ENCODE results near the gene TNFRSF19.
"Not testable (repeated sequence)": the region's sequence is repeated elsewhere in the genome, so short reads cannot be mapped to it uniquely, and the experiment has no call there.

The TNFRSF19 gene

GRCh38 chr13:23654111-23655110 is 84.2 kb downstream of the TNFRSF19 start:
- no peak for DNase-seq (ENCODE audit: low read depth in 2 of 2)

DNA sequence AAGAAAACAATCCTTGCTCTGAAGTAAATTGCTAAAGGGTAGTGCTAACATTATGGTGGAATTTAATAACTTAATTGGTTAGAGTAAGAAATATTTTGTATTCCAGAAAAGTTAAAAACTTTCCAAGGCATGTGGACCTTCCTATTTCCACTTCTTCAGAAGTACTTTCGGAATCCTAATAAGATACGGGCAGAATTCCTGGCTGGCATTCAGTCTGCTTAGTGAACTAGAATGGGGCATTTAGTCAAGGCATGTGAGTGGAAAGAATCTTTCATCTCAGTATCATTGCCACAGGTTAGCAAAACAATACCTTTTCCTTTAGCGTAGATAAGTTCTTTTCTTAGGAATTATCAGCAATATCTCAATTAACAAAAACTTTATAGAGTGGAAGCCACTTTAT is 85.1 kb downstream of the TNFRSF19 start:
- no peak for DNase-seq (ENCODE audit: low read depth in 2 of 2)

DNA sequence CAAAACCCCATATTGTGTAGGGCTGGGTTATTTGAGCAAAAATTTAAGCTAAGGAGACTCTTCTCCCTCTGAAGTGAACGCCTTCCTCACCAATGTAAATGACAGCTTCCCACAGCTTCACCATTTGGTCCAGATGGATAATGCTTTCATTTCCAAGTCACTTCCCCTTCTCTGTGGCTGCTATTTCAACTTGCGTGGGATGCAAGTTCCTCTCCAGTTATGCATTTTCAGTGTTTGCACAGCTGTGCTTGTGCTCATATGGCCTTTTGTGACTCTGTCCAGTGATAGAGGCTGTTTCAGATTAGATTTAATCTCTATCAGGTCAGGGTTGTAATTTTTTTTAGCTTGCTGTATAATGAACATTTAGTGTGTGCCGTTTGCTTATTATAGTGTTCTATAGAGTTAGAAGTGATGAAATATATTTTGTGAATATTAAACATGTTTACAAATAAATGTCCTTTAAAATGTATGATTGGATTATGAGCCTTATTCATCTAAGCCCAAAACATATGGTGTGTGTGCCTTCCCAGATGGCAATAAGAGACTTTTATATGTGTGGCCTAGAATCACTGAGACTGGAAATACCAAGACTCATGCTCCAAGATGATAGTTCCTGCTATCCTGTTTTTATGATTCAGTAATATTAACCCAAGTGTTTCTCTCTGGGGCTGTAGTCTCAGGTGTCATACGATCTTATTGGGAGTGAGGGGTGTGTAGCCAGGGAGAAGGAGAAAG is 86.6 kb downstream of the TNFRSF19 start:
- DNase-seq (ENCODE audit: low read depth in 2 of 2) = no peak

- no peak for DNase-seq (ENCODE audit: low read depth in 2 of 2)
Observed at GRCh38 chr13:23658929-23659541, 88.8 kb downstream of the TNFRSF19 start.

GRCh38 chr13:23660249-23660648 is 90.0 kb downstream of the TNFRSF19 start:
- no peak for DNase-seq (ENCODE audit: low read depth in 2 of 2)

GRCh38 chr13:23666582-23666981 is 96.4 kb downstream of the TNFRSF19 start:
- DNase-seq (ENCODE audit: low read depth in 2 of 2) = no peak

DNA sequence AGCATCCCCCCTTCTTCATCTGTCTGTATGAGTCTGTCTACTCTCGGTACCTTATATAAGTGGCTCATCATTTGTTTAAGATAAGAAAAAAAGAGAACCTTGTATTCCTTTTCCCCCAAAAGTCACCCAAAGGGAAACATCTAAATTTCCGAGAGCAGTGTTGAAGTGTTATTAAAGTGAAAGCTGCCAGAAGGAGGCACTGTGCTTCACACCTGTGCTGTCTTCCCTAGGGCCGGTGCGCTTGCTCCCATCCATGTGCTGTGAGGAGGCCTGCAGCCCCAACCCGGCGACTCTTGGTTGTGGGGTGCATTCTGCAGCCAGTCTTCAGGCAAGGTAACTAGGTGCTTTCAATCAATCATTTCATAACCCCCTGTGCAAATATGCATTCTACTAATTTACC is 97.5 kb downstream of the TNFRSF19 start:
- DNase-seq (ENCODE audit: low read depth in 2 of 2) = no peak

DNA sequence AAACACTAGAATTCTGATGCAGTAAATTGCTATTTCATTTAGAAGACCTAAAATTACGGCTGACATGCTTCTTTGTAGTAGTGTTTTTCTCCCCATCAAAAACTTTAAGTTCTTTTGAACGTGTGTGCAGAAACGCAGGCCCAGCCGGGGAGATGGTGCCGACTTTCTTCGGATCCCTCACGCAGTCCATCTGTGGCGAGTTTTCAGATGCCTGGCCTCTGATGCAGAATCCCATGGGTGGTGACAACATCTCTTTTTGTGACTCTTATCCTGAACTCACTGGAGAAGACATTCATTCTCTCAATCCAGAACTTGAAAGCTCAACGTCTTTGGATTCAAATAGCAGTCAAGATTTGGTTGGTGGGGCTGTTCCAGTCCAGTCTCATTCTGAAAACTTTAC is 98.3 kb downstream of the TNFRSF19 start:
- no peak for DNase-seq (ENCODE audit: low read depth in 2 of 2)

DNA sequence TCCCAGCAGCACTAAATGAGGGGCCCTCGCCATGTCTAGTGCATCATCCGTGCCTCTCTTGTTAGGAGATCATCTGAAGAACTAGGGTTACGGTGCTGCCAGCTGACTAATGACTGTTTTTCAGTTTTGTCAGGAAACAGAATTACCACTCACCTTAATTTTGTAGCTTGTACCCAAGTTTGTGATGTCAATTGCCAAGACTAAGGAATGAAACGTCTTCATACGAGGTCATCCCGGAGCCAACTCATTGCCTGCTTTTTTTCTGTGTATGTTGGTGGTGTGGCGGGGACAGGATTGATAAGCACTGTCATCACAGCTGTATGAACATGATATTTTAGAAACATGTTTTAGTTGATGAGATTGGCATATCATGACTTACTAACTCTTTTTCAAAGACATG is 100.6 kb downstream of the TNFRSF19 start:
- DNase-seq (ENCODE audit: low read depth in 2 of 2) = no peak

GRCh38 chr13:23671377-23671776 is 101.2 kb downstream of the TNFRSF19 start:
- no peak for DNase-seq (ENCODE audit: low read depth in 2 of 2)

- DNase-seq (ENCODE audit: low read depth in 2 of 2) = no peak
Observed at GRCh38 chr13:23671897-23672296, 101.7 kb downstream of the TNFRSF19 start.

- no peak for DNase-seq (ENCODE audit: low read depth in 2 of 2)
Observed at GRCh38 chr13:23672616-23673015, 102.4 kb downstream of the TNFRSF19 start.

DNA sequence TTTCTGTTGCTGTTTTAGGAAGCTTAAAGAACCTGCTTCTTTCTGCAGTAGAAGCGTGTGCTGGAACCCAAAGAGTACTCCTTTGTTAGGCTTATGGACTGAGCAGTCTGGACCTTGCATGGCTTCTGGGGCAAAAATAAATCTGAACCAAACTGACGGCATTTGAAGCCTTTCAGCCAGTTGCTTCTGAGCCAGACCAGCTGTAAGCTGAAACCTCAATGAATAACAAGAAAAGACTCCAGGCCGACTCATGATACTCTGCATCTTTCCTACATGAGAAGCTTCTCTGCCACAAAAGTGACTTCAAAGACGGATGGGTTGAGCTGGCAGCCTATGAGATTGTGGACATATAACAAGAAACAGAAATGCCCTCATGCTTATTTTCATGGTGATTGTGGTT is 103.1 kb downstream of the TNFRSF19 start:
- no peak for DNase-seq (ENCODE audit: low read depth in 2 of 2)

GRCh38 chr13:23673867-23674605 is 103.8 kb downstream of the TNFRSF19 start:
- DNase-seq (ENCODE audit: low read depth in 2 of 2) = no peak

- DNase-seq (ENCODE audit: low read depth in 2 of 2) = no peak
Observed at GRCh38 chr13:23674795-23675640, 104.8 kb downstream of the TNFRSF19 start.

DNA sequence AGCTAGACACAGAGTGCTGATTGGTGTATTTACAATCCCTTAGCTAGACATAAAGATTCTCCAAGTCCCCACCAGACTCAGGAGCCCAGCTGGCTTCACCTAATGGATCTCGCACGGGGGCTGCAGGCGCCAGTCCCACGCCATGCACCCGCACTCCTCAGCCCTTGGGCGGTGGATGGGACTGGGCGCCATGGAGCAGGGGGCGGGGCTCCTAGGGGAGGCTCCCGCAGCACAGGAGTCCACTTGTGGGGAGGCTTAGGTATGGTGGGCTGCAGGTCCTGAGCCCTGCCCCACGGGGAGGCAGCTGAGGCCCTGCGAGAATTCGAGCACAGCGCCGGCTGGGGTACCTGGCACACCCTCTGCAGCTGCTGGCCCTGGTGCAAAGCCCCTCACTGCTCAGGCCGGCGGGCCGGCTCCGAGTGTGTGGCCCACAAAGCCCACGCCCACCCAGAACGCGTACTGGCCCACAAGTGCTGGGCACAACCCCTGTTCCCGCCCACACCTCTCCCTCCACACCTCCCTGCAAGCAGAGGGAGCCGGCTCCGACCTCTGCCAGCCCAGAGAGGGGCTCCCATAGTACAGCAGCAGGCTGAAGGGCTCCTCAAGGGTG is 107.6 kb downstream of the TNFRSF19 start:
- not testable (repeated sequence) for DNase-seq (ENCODE audit: low read depth in 2 of 2)

- DNase-seq (ENCODE audit: low read depth in 2 of 2) = no peak
Observed at GRCh38 chr13:23678795-23679194, 108.6 kb downstream of the TNFRSF19 start.

- DNase-seq (ENCODE audit: low read depth in 2 of 2) = no peak
Observed at GRCh38 chr13:23679220-23679619, 109.0 kb downstream of the TNFRSF19 start.

DNA sequence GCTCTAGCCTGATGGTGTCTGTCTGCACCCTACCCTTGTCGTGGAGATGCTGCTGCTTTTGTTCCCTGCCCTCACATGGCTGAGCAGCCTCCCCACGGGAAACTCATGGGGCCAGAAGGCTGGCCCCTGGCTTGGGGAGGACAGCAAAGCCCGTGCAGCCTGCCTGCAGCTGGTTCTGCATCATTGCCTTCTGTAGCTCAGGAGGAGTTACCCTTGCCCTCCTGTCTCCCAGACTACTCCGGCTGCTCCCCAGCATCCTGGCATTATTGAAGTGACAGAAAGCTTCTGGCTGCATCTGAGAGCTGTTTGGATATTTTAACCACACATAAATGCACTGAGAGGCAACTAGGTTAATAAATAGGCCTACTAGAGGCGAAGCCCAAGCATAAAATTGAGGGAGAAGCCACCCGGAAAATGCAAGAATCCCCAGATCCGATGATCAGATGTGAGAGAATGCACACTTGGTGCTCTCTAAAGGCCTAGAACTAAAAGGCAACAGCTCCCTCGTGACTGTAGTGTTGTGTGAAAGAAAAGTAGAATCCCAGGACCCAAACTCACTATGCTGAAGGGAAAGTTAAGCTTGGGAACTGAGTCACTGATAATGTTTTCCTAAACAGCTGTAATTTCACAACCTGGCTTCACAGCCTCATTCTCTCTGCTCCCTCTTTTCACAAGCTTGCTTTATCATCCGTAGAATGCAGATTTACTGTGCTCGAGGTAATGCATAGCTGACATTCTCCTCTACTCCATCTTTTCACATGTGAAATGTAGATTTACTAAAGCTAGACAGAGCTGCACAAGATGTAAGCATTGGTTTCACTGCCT is 110.8 kb downstream of the TNFRSF19 start:
- no peak for DNase-seq (ENCODE audit: low read depth in 2 of 2)
